SK-N-SH treated with all-trans-retinoic acid at 6 μM for 48 hours (cell line): ENCODE measurements around the gene TNFRSF8.

Source experiments
- ARNTL ChIP-seq: fragments of 450-650 bp; formaldehyde crosslinking; IDR thresholded peaks from 2 replicates; pipeline ENCODE4 v1.5.0; 2020; ENCODE audit warnings: low read depth, mild to moderate bottlenecking, moderate library complexity, borderline replicate concordance
- BACH2 ChIP-seq: fragments of 250-450 bp; sonication (Bioruptor Pico); IDR thresholded peaks from 2 replicates; pipeline ENCODE4 v1.9.0; 2021; ENCODE audit warnings: mild to moderate bottlenecking, borderline replicate concordance
- CREB5 ChIP-seq: fragments of 250-450 bp; sonication (Bioruptor Pico); IDR thresholded peaks from 2 replicates; pipeline ENCODE4 v1.5.1; 2020; ENCODE audit warnings: low read depth, mild to moderate bottlenecking, moderate library complexity
- CSDC2 ChIP-seq: fragments of 250-450 bp; sonication (Bioruptor Pico); IDR thresholded peaks from 2 replicates; pipeline ENCODE4 v1.5.0; 2020; ENCODE audit warnings: mild to moderate bottlenecking, moderate library complexity
- CSRNP3 ChIP-seq: fragments of 250-450 bp; sonication (Bioruptor Pico); IDR thresholded peaks from 2 replicates; pipeline ENCODE4 v1.5.1; 2021; ENCODE audit warnings: mild to moderate bottlenecking, moderate library complexity
- ESRRG ChIP-seq: fragments of 250-450 bp; sonication (Bioruptor Pico); IDR thresholded peaks from 2 replicates; pipeline ENCODE4 v1.6.1; 2021; ENCODE audit warnings: mild to moderate bottlenecking
- GLIS3 ChIP-seq: fragments of 250-450 bp; sonication (Bioruptor Pico); IDR thresholded peaks from 2 replicates; pipeline ENCODE4 v1.5.0; 2020; ENCODE audit warnings: mild to moderate bottlenecking, moderate library complexity
- PATZ1 ChIP-seq: fragments of 250-450 bp; sonication (Bioruptor Pico); IDR thresholded peaks from 2 replicates; pipeline ENCODE4 v1.8.0; 2020; ENCODE audit warnings: mild to moderate bottlenecking, moderate library complexity, borderline replicate concordance
- RARB ChIP-seq: fragments of 250-450 bp; sonication (Bioruptor Pico); IDR thresholded peaks from 2 replicates; pipeline ENCODE4 v1.8.0; 2021; ENCODE audit warnings: mild to moderate bottlenecking, moderate library complexity
- TOX ChIP-seq: fragments of 250-450 bp; sonication (Bioruptor Pico); IDR thresholded peaks from 2 replicates; pipeline ENCODE4 v1.8.0; 2021; ENCODE audit warnings: mild to moderate bottlenecking, moderate library complexity, borderline replicate concordance
- TSHZ2 ChIP-seq: fragments of 250-450 bp; sonication (Bioruptor Pico); IDR thresholded peaks from 2 replicates; pipeline ENCODE4 v1.5.0; 2020; ENCODE audit warnings: mild to moderate bottlenecking, moderate library complexity
- ZFP30 ChIP-seq: fragments of 450-650 bp; formaldehyde crosslinking; IDR thresholded peaks from 2 replicates; pipeline ENCODE4 v1.5.0; 2022; ENCODE audit warnings: mild to moderate bottlenecking, moderate library complexity
- ZNF70 ChIP-seq: fragments of 450-650 bp; formaldehyde crosslinking; IDR thresholded peaks from 2 replicates; pipeline ENCODE4 v1.5.0; 2020; ENCODE audit warnings: mild to moderate bottlenecking, moderate library complexity

- TF ChIP-seq CSDC2 (CRISPR knock-in tag) (no peak), ARNTL (CRISPR knock-in tag) (no peak), BACH2 (no peak), CREB5 (no peak), CSRNP3 (CRISPR knock-in tag) (no peak), PATZ1 (CRISPR knock-in tag) (no peak), ZFP30 (no peak), TSHZ2 (CRISPR knock-in tag) (no peak), TOX (CRISPR knock-in tag) (no peak), ESRRG (CRISPR knock-in tag) (no peak), ZNF70 (no peak), RARB (CRISPR knock-in tag) (no peak), GLIS3 (CRISPR knock-in tag) (no peak)
Measured at GRCh38 chr1:12063141-12064072, at the start of gene TNFRSF8.
